Measurements from ENCODE around the gene RNASE12.
"Not testable (repeated sequence)": the region's sequence is repeated elsewhere in the genome, so short reads cannot be mapped to it uniquely, and the experiment has no call there.

Gene RNASE12

DNA sequence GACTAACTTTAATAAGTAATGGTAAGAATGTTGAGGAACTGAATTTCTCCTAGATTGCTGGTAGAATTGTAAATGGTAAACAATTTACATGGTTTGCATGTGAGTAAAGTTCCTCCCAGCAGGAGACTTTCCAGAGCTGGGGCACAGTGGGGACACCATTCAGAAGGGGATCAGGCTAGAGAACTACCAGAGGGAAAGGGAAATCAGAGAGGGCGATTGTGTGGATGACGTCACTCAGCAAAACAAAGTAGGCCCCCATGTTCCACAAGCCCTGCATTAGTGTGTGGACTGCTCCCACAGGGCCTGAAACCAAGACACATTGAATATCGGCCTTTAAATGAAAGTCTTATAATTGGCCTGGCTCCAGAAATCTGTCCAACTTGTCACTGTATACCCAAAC is 12.9 kb downstream of the RNASE12 start:
- DNase-seq: no peak

DNA sequence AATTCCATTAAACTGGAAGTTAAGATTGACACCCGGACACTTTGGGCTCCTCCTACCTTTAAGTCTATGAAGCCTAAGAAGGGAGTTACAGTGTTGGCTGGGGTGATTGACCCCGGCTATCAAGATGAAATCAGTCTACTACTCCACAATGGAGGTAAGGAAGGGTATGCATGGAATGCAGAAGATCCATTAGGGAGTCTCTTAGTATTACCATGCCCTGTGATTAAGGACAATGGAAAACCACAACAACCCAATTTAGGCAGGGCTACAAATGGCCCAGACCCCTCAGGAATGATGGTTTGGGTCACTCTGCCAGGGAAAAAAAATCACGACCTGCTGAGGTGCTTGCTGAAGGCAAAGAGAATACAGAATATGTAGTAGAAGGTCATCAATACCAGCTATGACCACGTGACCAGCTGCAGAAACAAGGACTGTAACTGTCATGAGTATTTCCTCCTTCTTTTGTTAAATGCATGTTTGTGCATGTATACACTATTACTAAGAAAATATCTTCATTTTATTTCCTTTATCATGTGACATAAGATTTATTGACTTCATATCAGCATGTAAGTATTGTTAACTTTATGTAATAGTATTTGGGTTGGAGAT is 18.7 kb downstream of the RNASE12 start:
- not testable (repeated sequence) for DNase-seq

DNA sequence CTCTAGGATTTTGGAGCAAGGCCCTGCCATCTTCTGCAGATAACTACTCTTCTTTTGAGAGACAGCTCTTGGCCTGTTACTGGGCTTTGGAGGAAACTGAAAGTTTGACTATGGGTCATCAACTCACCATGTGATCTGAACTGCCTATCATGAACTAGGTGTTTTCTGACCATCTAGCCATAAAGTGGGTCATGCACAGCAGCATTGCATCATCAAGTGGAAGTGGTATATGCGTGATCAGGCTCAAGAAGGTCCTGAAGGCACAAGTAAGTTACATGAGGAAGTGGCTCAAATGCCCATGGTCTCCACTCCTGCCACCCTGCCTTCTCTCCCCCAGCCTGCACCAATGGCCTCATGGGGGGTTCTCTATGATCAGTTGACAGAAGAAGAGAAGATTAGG is 20.5 kb downstream of the RNASE12 start:
- DNase-seq: not testable (repeated sequence)

DNA sequence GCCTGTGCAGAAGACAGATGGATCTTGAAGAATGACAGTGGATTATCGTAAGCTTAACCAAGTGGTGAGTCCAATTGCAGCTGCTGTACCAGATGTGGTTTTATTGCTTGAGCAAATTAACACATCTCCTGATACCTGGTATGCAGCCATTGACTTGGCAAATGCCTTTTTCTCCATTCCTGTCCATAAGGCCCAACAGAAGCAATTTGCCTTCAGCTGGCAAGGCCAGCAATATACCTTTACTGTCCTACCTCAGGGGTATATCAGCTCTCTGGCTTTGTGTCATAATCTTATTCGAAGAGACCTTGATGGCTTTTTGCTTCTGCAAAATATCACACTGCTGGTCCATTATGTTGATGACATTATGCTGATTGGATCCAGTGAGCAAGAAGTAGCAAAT is 21.3 kb downstream of the RNASE12 start:
- DNase-seq: not testable (repeated sequence)

DNA sequence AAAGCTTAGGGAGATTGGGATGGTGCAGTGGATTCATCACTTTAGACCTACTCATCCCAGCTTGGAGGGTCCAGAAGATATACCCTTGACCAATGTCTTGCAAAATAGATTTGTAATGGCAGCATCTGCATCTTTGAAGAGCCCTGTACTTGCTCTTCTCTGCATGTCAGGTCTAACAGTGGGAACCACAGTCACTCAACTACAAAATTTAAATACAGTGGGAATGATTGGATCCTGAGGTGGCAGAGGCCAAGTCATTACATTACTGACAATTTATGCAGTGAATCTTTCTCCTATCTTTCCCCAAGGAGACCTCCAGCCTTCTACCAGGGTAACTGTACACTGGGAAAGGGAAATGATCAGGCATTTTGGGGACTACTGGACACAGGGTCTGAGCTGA is 22.1 kb downstream of the RNASE12 start:
- DNase-seq: no peak

DNA sequence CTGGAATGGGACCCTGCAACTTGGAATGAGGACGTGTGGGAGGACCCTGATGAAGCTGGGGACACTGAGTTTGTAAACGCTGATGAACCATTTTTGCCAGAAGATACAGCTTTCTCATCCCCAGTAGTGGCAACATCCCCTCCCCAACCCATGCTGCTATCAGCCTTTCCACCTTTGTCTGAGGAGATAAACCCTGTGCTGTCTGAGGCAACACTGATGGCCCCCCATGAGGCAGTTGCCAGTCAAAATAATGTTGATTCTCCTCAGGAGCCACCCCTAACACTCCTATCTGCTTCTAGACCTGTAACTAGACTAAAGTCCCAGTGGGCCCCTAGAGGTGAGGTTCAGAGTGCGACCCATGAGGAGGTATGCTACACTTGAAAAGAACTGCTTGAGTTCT is 22.8 kb downstream of the RNASE12 start:
- DNase-seq: no peak

DNA sequence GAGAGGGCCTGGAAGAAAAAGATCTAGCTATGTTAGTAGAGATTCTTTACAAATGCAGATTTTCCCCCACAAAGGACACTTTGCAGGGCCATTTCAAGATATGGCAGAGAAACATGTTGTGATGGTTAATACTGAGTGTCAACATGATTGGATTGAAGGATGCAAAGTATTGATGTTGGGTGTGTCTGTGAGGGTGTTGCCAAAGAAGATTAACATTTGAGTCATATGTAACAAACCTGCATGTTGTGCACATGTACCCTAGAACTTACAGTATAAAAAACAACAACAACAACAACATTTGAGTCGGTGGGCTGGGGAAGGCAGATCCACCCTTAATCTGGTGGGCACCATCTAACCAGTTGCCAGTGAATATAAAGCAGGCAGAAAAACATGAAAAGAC is 24.0 kb downstream of the RNASE12 start:
- not testable (repeated sequence) for DNase-seq

DNA sequence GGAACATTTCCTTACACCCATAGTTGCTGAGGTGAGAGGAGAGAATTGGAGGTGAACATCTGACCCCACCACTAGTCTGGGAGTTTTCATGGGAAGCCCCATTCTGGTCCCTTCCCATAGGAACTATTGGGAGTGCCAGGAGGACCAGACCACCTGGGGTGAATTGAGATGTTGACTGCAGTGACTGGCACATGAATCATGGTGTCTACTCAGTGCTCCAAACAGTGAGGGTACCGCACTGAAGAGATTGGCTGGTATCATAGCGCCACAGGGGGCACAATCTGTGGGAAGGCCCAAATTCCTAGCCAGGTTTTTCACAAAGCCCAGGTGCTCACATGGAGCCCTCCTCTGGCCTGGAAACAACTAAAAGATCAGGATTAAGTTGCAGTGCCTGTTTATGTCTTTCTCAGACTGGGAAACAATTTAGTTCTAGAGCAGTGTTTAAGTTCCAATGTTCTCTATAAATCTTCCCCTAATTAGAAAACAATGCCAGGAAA is 26.6 kb downstream of the RNASE12 start:
- no peak for DNase-seq

DNA sequence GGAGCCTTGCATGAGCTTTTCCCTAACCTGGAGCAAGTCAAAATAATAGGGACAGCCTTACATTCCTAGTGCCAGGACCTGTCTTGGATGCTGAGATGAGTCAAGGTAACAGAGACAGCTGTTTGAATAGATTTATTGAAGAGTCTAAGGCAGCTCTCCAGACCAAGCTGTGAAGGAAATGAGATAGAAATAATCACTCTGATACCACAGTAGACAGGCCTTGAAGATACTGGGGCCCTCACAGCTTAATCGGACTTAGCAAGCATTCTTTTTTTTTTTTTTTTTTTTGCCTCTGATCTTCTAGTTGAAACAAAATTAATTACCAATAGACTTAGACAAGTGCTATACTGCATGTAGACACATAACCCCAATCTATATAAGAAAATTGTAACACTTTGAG is 27.2 kb downstream of the RNASE12 start:
- no peak for DNase-seq

DNA sequence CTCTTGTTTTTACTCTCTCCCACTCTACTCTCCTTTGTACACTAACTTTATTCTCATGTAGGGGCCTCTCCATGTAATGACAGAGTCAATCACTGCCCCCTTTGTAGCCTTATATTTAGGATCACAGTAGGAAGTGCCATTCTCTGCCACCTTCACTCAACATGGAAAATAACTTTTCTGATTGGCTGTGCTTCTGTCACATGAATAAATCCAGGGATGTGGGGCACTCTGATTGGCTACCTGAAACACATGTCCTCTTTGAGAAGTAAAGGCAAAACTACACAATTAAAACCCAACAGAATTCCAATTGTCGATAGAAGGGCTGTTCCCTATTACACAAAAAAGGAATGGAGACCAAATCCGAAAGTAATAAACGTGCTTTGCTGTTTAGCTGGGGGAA is 30.2 kb downstream of the RNASE12 start, which contains the start of gene RNASE9:
Gene RNASE9, minus strand, starts transcription at position 87 of the 400 bp plus-strand sequence.
- DNase-seq: no peak

DNA sequence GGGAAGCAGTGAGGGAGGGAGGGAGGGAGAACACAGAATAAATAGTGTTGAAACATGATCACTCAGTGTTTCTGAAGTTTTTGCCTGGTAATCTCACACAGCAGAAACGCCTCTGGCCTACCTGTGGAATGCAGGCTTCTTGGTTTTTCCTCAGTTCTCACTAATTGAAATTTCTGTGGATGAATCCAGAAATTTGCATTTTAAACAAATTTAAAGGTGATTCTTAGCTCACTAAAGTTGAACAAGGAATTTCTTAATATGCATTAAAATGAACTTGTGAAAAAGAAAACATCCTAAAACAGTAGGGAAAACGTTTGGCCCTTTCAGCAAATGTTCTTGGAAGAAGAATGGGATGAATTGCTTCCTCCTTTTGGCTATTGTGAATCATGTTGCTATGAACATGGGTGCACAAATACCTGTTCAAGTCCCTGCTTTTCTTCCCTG is 31.7 kb downstream of the RNASE12 start:
- DNase-seq: no peak

DNA sequence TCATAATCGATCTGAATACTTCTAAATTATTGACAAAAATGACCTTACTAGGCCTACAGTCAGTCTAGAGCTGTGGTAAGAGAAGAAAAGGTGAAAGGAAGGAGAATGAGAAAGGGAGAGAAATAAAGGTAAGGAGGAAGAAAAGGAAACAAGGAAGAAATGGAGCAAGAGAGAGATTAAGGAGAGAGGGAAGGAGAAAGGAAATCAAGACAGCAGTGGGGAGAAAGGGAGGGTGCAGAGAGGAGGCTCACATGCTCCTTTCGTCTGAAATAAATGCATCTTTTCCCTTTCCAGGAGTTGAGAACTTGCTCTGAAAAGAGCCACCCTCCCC is 34.0 kb downstream of the RNASE12 start:
- DNase-seq: no peak

DNA sequence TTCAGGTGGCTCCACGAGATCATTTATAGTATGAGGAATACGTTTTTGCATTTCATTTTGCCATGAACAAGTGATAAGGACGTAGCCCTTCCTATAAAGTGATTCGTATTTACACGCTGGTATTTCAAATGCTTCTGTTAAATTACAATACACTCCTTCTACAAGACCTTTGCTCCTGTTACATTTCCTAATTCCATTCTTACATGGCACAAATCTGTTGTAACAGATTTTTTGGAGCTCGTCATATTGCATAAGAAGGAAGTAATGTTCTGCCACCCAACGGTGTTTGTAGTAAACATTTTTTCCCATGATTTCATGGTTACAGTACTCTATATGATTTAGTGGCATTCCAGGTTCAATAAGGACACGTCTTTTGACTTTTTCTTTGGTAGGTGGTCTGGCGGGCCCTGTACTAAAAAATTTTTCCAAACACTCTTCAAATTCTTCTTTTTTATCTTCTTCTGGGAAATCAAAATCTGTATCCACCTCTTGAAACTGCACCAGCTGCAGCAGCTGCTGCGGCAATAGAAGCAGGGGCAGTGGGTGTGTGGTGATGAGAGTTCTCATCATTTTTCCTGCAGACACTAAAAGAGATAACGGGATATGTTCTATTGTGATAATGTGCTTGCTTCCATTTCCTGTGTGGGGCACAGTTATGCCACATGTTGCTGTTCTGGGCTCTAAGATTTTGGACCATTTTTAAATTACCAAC is 34.5 kb downstream of the RNASE12 start:
- DNase-seq: no peak

DNA sequence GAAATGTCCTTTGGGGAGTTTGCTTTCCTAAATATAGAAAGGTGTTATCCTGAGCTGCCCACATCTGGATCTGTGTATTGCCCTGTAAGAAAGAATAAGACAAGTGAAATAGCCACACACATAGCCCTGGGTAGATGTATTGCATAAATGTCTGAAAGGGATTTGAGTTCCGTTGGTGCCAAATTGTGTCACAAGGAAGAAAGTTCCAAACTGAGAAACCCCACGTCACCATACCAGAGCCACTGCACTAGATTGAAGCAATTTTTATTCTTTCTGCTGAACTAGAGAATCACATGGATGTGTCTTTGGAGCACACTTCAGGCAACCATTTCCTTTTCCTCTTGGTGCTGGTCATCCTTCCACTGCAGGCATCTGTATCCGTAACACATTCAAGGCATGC is 35.3 kb downstream of the RNASE12 start:
- no peak for DNase-seq

DNA sequence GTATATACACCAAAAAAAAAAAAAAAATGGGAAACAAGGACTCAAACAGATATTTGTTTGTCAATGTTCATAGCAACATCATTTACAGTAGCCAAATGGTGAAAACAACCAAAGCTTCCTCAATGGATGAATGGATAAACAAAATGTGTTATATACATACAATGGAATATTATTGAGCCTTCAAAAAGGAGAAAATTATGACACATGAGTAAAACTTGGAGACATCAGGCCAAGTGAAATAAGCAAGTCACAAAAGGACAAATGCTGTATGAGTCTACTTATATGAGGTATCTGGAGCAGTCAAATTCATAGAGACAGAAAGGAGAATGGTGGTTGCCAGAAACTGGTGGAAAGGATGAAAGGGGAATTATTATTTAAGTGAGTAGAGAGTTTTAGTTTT is 38.2 kb downstream of the RNASE12 start:
- no peak for DNase-seq

DNA sequence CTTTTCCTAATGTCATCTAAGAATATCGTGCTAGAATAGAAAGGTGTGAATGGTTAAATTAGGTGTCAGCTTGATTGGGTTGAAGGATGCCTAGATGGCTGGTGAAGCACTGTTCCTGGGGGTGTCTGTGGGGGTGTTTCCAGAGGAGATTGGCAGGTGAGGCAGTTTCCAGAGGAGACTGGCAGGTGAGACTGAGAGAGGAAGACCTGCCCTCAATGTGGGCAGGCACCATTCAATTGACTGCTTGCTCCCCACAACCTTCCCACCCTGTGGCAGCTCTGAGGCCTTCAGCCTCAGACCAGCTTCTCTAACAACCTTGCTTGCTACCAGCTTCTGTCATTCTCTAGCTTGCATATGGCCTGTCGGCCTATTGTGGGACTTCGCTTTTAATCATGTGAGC is 39.6 kb downstream of the RNASE12 start:
- DNase-seq: no peak

DNA sequence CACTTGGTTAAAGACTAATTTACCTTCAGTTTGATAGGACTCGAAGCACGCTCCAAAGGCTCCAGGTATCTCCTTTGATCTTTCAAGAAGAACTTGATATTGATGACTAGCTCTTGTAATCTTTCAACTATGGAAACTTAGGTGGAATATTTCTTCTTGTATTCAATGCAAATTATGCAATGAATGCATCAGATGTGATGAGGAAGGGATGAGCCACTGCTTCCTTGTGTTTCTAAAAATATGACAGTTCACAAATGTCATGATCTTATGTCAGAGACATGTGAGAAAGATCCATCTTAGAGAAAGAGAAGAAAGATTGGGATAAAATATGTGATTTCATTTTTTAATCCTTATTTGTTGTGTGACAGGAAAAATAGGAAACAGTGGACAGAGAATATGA is 40.2 kb downstream of the RNASE12 start:
- DNase-seq: no peak

DNA sequence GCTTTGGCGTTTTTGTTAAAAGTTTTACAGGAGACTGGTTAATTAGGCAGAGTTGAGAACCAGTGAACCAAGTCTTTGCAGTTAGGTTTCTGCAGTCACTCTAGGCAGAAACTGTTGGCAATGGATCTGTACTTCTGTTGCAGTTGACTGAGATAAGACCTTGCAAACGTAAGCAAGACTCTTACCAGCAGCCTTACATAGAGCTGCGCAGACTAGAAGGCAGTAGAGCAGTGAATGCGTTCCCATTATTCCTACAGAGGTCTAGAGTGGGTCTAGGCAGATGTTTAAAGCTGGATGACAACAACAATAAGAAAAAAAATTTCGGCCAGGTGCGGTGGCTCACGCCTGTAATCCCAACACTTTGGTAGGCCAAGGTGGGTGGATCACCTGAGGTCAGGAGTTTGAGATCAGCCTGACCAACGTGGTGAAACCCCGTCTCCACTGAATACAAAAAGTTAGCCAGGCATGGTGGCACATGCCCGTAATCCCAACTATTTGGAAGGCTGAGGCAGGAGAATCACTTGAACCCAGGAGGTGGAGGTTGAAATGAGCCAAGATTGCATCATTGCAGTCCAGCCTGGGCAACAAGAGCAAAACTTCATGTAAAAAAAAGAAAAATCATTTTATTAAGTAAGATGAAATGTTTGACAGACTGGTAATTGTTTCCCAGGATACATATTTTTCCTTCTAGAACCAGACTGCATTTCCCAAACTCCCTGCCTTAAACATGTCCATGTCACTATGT is 42.6 kb downstream of the RNASE12 start:
- DNase-seq: no peak

DNA sequence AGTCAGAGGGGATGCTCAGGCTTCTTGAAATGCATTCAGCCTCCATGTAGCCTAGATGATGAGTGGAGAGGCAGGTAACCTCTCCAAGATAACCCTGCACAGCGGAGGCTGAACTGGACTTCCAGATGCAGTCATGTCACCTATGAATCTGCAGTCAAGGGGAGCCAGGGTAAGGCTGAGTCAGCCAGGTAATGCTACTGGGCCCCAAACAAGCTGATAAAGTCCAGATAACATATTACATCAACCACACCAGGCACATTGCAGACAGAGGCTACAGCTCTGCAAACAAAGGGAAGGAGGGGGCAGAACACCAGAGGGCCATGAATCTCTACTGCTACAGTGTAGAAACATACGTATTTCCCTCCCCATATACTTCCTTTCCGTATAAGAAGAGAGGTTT is 44.3 kb downstream of the RNASE12 start:
- DNase-seq: no peak
